Measurements from ENCODE around the gene LMX1B.
A peak's percentile ranks its signal among the peaks of the same experiment; 100 is the strongest.

The LMX1B gene

GRCh38 chr9:126703002-126703865, 89.5 kb downstream of the LMX1B start:
- no peak for TF ChIP-seq CTCF (IDR thresholded peaks at IDR 0.05; ENCODE audit: low read depth, low read length)
- DNase-seq (ENCODE audit: low read depth, low spot score) = no peak
- in situ Hi-C loops (cut with HindIII; ENCODE audit: low sequenced_read_pairs) = no loop called here
- no peak overlapping the region for H3K4me3 ChIP-seq (ENCODE audit: low read depth, low read length)

DNA sequence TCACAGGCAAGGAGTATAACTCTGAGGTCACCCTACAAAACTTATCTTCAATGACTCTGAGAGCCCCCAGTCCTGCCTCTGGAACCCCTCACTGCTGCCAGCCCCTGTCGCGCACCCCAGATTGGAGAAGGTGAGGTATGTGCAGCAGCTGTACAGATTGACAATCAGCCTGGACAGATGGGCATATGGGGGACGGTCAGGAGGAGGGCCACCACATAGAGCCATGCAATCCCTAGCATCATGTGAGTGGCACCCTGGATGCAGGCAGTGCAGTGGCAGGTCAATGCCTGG, 90.1 kb downstream of the LMX1B start:
- no peak for TF ChIP-seq CTCF (IDR thresholded peaks at IDR 0.05; ENCODE audit: low read depth, low read length)
- in situ Hi-C loops (cut with HindIII; ENCODE audit: low sequenced_read_pairs) = no loop called here
- H3K4me3 ChIP-seq (ENCODE audit: low read depth, low read length) = no peak overlapping the region
- DNase-seq (ENCODE audit: low read depth, low spot score) = no peak

DNA sequence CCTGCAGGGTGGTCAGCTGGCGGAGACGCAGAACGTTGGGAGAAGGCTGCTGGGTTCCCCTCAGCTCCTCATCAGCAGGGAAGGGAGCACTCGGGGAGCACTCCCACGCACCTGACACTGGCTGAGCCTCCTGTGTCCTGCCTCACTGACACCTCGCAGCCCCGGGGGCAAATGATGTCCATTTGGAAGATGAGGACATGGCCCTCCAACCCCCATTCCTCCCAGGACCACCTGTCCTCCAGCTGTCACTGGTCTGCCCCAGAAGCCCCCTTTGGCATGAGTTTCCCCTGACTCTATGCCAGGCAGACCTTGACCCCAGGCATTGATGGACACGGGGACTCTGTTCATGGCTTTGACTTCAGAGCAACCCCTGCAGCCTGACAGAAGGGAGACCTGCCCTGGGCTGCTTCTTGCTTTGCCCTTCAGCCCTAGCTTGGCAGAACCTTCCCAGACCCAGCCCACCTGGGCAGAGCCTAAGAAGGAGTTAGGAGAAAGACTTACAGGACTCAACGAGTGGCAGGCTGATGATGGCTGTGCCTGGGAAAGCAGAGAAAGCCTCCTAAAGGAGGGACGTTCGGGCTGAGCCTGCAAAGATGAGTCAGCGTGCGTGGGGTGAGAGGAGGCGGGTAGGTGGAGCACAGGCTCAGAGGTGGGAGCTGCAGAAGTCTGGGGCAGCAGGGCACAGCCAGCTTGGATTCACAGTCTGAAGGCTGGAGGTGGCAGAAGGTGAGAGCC, 90.6 kb downstream of the LMX1B start:
- DNase-seq (ENCODE audit: low read depth, low spot score) = peak; percentile 46
- in situ Hi-C loops (cut with HindIII; ENCODE audit: low sequenced_read_pairs) = no loop called here
- H3K4me3 ChIP-seq (ENCODE audit: low read depth, low read length) = no peak overlapping the region
- TF ChIP-seq CTCF (IDR thresholded peaks at IDR 0.05; ENCODE audit: low read depth, low read length) = no peak

DNA sequence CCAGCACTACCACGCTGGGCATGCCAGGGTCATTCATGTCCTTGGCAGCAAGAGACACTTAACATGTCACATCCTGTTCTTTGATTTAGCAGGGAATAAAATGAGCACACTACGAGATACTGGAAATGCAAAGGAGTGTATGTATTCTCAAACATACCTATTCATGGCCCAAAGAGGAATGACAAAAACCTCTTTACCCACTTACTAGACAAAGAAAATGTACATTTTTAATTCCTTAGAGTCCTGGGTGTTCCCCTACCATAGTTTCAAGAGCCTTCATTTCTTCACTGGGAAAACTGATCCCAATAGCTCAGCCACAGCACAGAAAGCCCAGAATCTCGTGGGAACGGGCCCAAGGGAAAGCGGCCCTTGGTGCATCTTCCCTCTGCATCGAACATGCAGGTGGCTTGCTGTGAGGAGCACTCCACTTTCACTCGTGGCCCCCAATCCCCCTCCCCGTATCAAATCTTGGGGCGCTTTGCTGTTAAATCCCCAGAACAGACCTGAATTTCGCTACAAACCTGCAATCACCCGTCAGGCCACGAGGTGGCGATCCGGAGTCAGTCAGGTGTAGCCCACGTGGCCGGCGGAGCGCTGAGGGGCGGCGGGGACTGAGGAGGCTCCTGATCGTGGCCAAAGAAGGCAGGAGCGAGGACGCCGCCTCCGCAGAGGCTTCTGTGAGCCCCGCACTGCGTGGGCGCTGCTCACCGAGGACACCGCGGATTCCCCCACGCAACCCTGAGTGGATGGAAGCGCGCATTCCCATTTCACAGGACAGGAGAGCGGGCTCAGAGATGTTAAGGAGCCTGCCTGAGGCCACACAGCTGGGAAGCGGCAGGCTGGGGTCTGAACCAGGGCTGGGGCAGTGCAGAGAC, 91.4 kb downstream of the LMX1B start:
- no peak overlapping the region for H3K4me3 ChIP-seq (ENCODE audit: low read depth, low read length)
- in situ Hi-C loops (cut with HindIII; ENCODE audit: low sequenced_read_pairs) = no loop called here

GRCh38 chr9:126705767-126706697, 92.3 kb downstream of the LMX1B start:
- in situ Hi-C loops (cut with HindIII; ENCODE audit: low sequenced_read_pairs) = no loop called here
- no peak for DNase-seq (ENCODE audit: low read depth, low spot score)
- no peak overlapping the region for H3K4me3 ChIP-seq (ENCODE audit: low read depth, low read length)
- TF ChIP-seq CTCF (IDR thresholded peaks at IDR 0.05; ENCODE audit: low read depth, low read length) = peak; percentile 63

More for the DNA sequence above, 91.4 kb downstream of the LMX1B start:
- peak; percentile 91 for TF ChIP-seq CTCF (IDR thresholded peaks at IDR 0.05; ENCODE audit: low read depth, low read length)
- peak; percentile 53 for DNase-seq (ENCODE audit: low read depth, low spot score)
